SH-SY5Y (cell line): ENCODE measurements around the gene GNPAT.

Experiments
- GATA2 ChIP-seq: IDR thresholded peaks from 2 replicates; pipeline ENCODE4 v1.6.1; 2011; ENCODE audit warnings: mild to moderate bottlenecking, low read depth, low read length
- GATA3 ChIP-seq: IDR thresholded peaks from 2 replicates; pipeline ENCODE4 v1.6.1; 2011; ENCODE audit warnings: low read depth, mild to moderate bottlenecking, low read length, moderate library complexity

GRCh38 chr1:231192620-231193163 lies 48.3 kb upstream of the GNPAT start:
- TF ChIP-seq GATA2 (no peak), GATA3 (no peak)
